HG03196 (cell line): ENCODE measurements around the gene ERMAP.
"Not testable (repeated sequence)": the region's sequence is repeated elsewhere in the genome, so short reads cannot be mapped to it uniquely, and the experiment has no call there.

Experiments
- ATAC-seq: cut with Tn5 transposase; IDR thresholded peaks from one replicate; pipeline ENCODE4 v1.9.1; 2021; ENCODE audit not compliant: unreplicated experiment

Gene ERMAP

DNA sequence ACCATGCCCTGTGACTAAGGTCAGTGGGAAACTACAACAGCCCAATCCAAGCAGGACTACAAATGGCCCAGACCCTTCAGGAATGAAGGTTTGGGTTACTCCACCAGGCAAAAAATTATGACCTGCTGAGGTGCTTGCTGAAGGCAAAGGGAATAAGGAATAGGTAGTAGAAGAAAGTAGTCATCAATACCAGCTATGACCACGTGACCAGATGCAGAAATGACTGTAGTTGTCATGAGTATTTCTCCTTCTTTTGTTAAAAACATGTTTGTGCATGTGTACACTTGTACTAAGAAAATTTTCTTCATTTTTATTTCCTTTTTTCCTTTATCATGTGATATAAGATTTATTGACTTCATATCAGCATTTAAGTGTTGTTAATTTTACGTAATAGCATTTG, 52.3 kb downstream of the ERMAP start:
- not testable (repeated sequence) for ATAC-seq

DNA sequence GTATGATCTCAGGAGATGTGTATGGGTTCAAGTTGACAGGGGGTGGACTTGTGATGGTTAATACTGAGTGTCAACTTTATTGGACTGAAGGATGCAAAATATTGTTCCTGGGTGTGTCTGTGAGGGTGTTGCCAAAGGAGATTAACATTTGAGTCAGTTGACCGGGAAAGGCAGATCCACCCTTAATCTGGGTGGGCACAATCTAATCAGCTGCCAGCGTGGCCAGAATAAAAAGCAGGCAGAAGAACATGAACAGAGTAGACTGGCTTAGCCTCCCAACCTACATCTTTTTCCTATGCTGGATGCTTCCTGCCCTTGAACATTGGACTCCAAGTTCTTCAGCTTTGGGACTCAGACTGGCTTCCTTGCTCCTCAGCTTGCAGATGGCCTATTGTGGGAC, 52.8 kb downstream of the ERMAP start:
- ATAC-seq, result not testable (repeated sequence)

DNA sequence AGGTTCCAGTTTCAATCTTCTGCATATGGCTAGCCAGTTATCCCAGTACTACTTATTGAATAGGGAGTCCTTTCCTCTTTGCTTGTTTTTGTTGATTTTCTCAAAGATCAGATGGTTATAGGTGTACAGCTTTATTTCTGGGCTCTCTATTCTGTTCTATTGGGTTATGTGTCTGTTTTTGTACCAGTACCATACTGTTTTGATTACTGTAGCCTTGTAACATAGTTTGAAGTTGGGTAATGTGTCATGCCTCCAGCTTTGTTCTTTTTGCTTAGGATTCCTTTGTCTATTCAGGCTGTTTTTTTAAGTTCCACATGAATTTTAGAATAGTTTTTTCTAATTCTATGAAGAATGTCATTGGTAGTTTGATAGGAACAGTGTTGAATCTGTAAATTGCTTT, 56.2 kb downstream of the ERMAP start:
- not testable (repeated sequence) for ATAC-seq

DNA sequence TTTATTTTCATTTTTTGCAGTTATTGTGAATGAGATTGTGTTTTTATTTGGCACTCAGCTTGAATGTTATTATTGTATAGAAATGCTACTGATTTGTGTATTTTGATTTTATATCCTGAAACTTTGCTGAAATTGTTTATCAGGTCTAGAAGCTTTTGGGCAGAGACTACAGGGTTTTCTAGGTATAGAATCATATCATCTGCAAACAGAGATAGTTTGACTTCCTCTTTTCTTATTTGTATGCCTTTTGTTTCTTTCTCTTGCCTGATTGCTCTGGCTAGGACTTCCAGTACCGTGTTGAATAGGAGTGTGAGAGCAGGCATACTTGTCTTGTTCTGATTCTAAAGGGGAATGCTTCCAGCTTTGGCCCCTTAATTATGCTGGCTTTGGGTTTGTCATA, 56.7 kb downstream of the ERMAP start:
- no peak for ATAC-seq

DNA sequence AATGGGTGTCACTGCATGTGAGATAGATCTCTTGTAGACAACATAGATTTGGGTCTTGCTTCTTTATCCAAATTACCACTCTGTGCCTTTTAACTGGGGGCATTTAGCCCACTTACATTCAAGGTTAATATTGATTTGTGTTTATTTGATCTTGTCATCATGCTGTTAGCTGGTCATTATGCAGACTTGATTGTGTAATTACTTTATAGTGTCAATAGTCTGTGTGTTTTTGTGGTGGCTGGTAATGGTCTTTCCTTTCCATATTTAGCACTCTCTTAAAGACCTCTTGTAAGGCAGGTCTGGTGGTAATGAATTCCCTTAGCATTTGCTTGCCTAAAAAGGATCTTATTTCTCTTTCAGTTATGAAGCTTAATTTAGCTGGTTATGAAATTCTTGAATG, 59.1 kb downstream of the ERMAP start:
- ATAC-seq, result no peak

DNA sequence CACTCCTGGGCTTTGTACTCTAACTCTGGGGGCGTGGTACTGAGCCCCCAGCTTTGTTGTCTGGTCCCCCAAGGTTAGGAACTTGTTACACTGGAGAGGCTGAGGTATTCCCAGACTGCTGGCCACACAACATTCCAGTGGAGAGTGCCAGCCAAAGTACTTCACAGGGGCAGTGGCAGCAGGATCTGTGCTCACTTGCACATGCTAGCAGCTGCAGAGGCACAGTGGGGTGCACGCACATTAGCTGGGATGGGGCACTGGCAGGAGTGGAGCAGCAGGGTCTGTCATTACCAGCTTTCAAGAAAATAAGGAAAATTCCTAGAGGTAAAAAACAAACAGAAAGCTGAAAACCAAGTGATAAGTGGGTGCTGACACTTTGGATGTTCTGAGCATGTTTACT, 60.5 kb downstream of the ERMAP start:
- no peak for ATAC-seq

DNA sequence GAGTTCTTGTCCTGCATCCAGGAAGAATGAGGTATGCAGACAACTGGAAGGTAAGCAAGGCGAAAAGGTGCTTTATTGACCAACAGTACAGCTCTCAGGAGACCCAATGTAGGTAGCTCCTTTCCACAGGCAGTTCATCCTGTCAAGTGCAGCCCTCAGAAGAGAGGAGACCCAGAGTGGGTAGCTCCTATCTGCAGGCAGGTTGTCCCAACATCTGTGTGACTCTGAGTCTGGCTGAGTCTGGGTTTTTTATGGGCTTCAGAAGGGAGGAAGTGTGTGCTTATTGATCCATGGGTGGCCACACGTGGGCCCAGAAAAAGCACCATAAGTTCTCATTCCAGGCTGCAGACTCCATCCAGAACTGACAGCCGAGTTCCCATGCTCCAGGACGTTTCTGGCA, 63.5 kb downstream of the ERMAP start:
- no peak for ATAC-seq

DNA sequence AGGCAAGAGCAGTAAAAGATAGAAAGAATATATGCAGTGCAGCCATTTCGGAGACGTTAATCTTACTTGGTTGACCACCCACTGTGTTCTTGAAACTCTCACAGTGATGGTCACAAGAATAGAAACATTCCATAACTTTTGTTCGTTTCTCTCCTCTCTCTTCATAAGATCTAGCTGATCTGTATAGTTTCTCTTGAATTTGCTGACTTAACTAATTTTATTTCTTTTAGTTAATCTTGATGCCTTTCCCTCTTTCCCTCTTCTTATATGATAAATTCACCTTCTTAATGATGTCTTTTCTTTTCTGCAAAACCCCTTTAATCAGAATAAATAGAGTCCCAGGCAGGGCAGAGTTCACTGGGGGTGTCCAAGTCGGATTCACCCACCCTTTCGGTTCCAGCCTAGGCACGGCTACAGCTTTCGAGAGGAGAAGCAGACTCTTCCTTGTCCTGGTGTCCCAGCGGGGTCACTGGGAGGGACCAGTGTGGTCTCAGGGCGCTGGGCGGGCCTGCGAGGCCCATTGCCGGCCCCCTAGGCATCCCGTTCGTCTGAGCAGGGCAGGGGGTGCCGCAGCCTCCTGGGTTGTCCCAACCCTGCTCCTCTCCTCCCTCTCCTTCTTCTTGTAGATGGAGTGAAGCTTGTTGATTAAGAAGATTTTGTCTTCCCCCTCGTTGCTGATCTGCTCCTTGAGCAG, 69.3 kb downstream of the ERMAP start:
- no peak for ATAC-seq

DNA sequence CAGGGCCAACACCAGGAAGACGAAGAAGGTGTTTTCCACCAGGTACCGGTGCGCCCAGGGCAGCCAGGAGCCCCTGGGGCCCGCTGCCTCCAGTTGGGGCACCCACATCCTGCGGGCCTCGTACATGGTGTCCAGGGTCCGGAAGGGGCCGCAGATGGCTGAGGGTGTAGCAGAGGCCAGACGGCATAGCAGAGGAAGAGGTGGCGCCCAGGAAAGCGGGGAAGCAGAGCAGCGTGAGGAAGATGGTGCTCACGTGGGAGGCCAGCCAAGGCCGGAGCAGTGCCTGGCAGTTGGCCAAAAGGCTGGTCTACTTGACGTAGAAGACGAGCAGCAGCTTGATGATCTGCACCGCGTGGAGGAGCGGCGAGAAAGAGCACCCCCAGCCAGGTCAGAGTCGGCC, 69.9 kb downstream of the ERMAP start:
- ATAC-seq, result no peak

DNA sequence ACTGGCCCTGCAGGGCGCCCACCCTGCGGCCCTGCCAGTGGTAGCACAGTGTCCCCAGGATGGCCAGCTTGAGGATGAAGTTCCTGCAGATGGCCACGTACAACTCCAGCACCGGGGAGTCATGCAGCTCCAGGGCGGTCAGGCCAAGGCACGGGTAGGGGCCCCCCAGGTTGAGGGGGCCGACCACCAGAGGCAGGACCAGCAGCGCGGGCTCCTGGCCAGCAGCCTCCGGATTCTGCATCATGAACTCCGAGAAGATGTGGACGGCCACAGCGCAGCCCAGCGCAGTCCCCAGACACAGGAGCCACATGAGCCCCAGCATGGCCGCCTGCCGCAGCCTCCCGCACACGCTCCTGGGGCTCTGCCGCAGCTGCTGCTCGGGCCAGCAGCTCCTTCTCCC, 70.4 kb downstream of the ERMAP start:
- no peak for ATAC-seq

DNA sequence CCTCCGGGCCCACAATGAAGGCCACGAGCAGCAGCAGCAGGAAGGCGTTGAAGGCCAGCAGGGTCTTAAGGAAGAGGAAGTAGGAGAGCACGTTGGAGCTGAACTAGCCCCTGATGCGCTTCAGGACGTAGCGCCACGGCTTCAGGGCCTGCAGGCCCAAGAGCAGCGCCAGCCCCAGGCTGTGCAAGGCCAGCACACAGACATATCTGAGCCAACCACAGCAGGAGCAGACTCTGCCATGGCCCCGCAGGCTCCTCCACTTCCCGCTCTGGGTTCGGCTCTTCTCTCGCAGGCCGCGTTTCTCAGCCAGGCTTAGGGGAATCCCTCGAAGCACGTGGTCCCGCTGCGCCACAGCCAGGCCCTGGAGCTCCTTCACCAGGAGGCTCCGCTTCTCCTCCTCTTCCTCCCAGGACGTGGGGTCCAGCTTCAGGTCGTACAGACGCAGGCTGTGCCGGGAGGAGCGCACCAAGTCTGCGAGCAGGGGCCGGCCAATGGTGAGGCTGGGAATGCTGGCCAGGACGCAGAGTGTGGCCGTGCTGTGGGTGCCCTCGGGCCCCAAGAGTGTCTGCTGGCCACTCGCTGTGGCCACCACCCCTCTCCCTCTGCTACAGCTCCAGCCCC, 71.2 kb downstream of the ERMAP start:
- no peak for ATAC-seq

DNA sequence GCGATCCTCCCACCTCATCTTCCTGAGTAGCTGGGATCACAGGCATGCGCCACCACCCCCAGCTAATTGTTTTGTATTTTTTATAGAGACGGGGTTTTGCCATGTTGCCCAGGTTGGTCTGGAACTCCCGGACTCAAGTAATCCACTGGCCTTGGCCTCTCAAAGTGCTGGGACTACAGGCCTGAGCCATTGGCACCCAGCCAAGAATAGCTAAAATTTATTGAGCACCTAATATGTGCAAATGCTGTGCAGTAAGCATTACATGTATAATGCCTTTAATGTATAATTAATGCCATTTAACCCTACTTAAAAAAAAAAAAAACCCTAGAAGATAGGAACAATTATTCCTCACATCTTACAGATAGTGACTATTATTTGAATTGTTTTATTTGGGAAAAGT, 72.3 kb downstream of the ERMAP start:
- no peak for ATAC-seq

DNA sequence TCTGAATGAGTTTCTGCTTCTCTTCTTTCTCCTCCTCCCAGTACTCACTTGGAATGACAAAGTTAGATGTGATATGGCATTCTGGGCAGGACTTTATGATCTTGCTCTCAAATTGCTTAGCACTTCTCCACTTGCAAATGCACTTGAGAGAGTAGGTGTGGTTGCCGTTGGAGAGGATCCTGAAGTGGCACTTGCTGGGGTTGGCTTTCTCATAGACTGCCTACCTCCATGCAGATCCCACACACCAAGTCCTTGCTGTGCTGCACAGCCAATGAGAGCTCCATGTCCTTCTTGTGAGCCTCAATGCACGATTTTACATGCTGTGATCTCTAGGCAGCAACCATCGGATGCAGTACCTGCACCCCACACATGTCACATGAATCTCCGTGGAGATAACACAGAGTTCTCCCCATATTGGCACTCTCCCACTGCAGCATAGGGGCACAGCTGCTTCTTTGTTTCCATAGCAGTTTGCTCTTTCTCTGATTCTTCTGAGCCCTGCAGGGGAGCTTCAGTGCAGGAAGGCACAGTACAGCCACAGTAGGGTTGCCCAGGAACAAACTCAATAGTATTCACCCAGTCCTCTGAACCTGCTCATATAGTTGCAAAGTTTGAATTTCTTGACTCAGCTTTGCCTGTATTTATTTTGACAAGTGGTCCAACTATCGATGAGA, 74.7 kb downstream of the ERMAP start:
- no peak for ATAC-seq
